D721Med (cell line): ENCODE results near the gene JAM3.

Experiments used
- DNase-seq: peaks from one replicate; pipeline ENCODE4 v3.0.0; 2011; ENCODE audit warnings: low spot score; ENCODE audit not compliant: insufficient read length
- FAIRE-seq: peaks from 2 replicates; lab custom pipeline; 2011; peaks lifted over from hg19 to GRCh38; lab: Jason Lieb, UNC
- TF ChIP-seq, protein P1 (sequence below): IDR thresholded peaks from 2 replicates; pipeline ENCODE4 v1.5.1; 2012; ENCODE audit warnings: mild to moderate bottlenecking, control low read depth; ENCODE audit not compliant: insufficient read depth; ENCODE audit errors: missing control alignments

The JAM3 gene

GRCh38 chr11:134140961-134141490, 72.2 kb downstream of the JAM3 start:
- no peak for DNase-seq
- TF ChIP-seq, protein P1, sequence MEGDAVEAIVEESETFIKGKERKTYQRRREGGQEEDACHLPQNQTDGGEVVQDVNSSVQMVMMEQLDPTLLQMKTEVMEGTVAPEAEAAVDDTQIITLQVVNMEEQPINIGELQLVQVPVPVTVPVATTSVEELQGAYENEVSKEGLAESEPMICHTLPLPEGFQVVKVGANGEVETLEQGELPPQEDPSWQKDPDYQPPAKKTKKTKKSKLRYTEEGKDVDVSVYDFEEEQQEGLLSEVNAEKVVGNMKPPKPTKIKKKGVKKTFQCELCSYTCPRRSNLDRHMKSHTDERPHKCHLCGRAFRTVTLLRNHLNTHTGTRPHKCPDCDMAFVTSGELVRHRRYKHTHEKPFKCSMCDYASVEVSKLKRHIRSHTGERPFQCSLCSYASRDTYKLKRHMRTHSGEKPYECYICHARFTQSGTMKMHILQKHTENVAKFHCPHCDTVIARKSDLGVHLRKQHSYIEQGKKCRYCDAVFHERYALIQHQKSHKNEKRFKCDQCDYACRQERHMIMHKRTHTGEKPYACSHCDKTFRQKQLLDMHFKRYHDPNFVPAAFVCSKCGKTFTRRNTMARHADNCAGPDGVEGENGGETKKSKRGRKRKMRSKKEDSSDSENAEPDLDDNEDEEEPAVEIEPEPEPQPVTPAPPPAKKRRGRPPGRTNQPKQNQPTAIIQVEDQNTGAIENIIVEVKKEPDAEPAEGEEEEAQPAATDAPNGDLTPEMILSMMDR = no peak
- no peak for FAIRE-seq

- TF ChIP-seq, protein P1 = no peak
- no peak for DNase-seq
- FAIRE-seq = no peak
Measured at GRCh38 chr11:134142536-134142935, 73.7 kb downstream of the JAM3 start.

DNA sequence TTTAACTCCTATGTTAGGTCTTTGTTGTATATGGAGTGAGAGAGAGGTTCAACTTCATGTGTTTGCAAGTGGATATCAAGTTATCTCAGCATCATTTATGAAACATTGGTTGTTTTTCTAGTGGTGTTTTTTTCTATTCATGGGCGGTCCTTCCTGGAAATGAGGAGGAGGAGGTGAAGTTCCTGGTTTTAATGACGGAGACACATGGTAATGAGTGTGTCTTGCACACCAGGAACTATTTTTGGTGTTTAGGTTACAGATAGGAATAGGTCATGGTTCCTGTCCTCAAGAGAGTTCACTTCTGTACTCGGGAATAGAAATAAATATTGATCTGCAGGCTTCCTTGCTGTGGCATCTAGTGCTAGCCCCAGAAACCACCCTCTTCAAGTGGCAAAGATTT, 74.9 kb downstream of the JAM3 start:
- DNase-seq (no peak), FAIRE-seq (no peak)
- TF ChIP-seq, protein P1 = no peak

- no peak for DNase-seq
- TF ChIP-seq, protein P1 = no peak
- FAIRE-seq = no peak
Measured at GRCh38 chr11:134144744-134145143, 75.9 kb downstream of the JAM3 start.

DNA sequence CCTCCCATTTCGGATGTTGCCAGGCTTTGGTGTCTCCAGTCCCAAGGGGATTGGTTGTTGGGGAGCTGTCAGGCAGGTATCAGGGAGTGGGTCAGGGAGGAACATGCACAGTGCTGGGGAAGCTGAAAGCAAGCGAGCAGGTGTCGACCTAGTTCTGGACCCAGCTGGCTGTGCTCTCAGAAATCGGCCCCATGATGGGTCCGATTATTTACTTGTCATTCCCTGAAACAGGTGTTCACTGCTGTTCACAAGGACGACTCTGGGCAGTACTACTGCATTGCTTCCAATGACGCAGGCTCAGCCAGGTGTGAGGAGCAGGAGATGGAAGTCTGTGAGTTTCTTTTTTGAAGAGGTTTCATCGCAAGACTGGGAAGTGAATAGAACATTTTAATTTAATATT, 76.8 kb downstream of the JAM3 start:
- DNase-seq (no peak), FAIRE-seq (no peak)
- TF ChIP-seq, protein P1 = no peak

DNA sequence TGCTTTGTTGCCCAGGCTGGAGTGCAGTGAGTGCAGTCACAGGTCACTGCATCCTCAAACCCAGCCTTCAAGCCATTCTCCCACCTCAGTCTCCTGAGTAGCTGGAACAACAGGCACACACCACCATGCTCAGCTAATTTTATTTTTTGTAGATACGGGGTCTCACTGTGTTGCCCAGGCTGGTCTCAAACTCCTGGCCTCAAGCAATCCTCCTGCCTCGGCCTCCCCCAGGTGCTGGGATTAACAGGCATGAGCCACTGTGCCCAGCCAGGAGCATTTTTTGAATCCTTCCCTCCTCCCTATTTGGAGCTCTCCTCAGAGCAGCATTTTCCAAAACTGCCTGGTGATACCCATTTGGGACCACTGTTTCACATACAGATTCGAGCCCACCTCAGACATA, 77.7 kb downstream of the JAM3 start:
- DNase-seq (no peak), FAIRE-seq (no peak)
- TF ChIP-seq, protein P1 = no peak

- TF ChIP-seq, protein P1 = no peak
- FAIRE-seq = no peak
- DNase-seq = no peak
Measured at GRCh38 chr11:134149371-134149770, 80.5 kb downstream of the JAM3 start.
